ENCODE data around the gene SPTLC1. TPM values are rescaled to one million over a fixed set of nuclear protein-coding genes. Genes with fewer than 3 reads are reported as not detected.
"Not testable (repeated sequence)": the region's sequence is repeated elsewhere in the genome, so short reads cannot be mapped to it uniquely, and the experiment has no call there.

SPTLC1 gene
- total RNA-seq, 1 experiment from 2014 or later = 68.0 TPM

DNA sequence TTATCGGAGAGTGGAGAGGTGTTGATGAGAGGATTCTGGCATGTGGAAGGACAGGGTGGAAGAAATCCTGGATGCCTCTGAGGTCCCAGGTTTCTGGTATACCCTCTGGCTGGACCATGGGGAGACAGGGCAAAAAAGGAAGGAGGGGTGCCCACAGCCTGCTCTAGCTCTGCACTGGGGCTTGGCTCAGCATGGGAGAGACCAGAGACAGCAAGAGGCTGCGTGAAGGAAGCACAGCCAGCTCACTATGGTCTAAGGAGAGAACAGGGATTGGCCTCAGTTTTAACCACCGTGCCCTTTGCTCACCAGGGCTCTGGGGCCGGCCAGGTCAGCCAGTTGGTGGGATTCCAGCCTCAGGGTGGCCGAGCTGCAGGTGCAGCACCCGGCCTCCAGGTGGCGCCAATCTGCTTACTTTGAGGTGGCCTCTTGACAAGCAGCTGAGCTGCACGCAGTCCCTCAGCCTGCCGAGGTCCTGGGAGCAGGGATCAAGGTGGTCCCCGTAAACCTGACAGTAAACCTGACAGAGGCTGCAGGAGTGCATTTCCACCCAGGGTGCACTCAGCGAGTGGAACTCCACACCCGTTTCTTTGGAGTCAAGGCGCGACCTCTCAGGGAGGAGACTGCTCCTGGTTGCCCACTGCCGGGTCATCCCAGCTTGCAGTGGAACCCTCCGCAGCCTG, 25.0 kb upstream of the SPTLC1 start:
- TF ChIP-seq, protein P1, sequence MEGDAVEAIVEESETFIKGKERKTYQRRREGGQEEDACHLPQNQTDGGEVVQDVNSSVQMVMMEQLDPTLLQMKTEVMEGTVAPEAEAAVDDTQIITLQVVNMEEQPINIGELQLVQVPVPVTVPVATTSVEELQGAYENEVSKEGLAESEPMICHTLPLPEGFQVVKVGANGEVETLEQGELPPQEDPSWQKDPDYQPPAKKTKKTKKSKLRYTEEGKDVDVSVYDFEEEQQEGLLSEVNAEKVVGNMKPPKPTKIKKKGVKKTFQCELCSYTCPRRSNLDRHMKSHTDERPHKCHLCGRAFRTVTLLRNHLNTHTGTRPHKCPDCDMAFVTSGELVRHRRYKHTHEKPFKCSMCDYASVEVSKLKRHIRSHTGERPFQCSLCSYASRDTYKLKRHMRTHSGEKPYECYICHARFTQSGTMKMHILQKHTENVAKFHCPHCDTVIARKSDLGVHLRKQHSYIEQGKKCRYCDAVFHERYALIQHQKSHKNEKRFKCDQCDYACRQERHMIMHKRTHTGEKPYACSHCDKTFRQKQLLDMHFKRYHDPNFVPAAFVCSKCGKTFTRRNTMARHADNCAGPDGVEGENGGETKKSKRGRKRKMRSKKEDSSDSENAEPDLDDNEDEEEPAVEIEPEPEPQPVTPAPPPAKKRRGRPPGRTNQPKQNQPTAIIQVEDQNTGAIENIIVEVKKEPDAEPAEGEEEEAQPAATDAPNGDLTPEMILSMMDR (IDR thresholded peaks at IDR 0.05; ENCODE audit: unreplicated experiment) = peak; percentile 91
- peak overlapping the region; percentile 35 for H3K4me3 Mint-ChIP-seq (ENCODE audit: unreplicated experiment)
- H3K27ac Mint-ChIP-seq (ENCODE audit: low read depth, unreplicated experiment) = no peak overlapping the region
- intact Hi-C loops (cut with micrococcal nuclease) = loop anchor here (2.0 to 10.0 kb wide), 3 partner anchors 65 to 651 kb away; no protein-coding TSS in a partner anchor
- H3K27me3 Mint-ChIP-seq (ENCODE audit: insufficient read depth, unreplicated experiment) = no peaks in the 10 kb centered on the region
- POLR2A ChIA-PET = interaction anchor here (0.6 to 2.0 kb wide), 6 partner anchors 23 to 305 kb away, joined by 3 to 12 read pairs (median 4); no protein-coding TSS in a partner anchor
- H3K4me1 Mint-ChIP-seq (ENCODE audit: insufficient read depth, unreplicated experiment) = peaks cover 15% of the 10 kb centered on the region
- CTCF ChIA-PET = interaction anchor here (0.6 to 6.7 kb wide), 47 partner anchors 8 to 1396 kb away, joined by 3 to 153 read pairs (median 5); partner anchors contain the start of genes CENPP and IARS1
- no TSS peak for BruUV-seq (replicated peaks)
- DNase-seq (ENCODE audit: unreplicated experiment) = peak; percentile 72
- H3K36me3 Mint-ChIP-seq (ENCODE audit: insufficient read depth, unreplicated experiment) = no peaks in the 10 kb centered on the region
- no peaks in the 10 kb centered on the region for H3K9me3 Mint-ChIP-seq (ENCODE audit: unreplicated experiment)

DNA sequence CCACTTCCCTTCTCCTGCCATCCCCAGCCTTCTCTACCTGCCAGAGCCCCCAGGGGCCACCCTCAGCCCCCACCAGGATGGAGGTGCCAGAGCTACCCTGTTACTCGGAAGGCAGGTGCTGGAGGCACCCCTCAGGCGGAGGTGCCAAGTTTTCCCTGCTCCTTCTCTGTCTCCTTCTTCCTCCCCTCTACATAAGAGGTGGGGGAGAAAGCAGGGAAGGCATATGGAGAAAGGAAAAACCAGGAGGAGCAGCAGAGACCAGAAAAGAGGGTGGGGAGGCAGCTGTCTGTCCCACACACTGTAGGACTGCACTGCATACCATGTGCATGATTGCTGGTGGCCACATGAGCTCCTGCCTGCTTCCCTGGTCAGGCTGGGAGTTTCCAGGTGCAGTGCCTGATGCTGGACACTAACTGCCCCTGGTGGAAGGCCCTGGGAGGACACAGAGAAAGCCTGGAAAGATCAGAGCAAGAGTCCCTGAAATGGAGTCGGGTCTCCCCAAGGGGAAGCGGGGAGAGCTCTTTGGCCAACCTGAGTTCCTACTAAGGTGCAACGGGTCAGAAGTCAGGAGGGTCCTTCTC, 23.8 kb upstream of the SPTLC1 start:
- not testable (repeated sequence) for H3K36me3 Mint-ChIP-seq (ENCODE audit: insufficient read depth, unreplicated experiment); H3K27ac Mint-ChIP-seq (ENCODE audit: low read depth, unreplicated experiment); H3K4me3 Mint-ChIP-seq (ENCODE audit: unreplicated experiment); BruUV-seq (replicated peaks); H3K27me3 Mint-ChIP-seq (ENCODE audit: insufficient read depth, unreplicated experiment); H3K9me3 Mint-ChIP-seq (ENCODE audit: unreplicated experiment)
- peak; percentile 36 for DNase-seq (ENCODE audit: unreplicated experiment)
- intact Hi-C loops (cut with micrococcal nuclease) = loop anchor here (1.0 to 10.0 kb wide), 4 partner anchors 154 to 496 kb away; partner anchors contain the start of gene IARS1
- H3K4me1 Mint-ChIP-seq (ENCODE audit: insufficient read depth, unreplicated experiment) = peaks cover 19% of the 10 kb centered on the region
- TF ChIP-seq, protein P1 (IDR thresholded peaks at IDR 0.05; ENCODE audit: unreplicated experiment) = peak; percentile 33
- ChIA-PET POLR2A (interaction anchor here (0.6 to 2.0 kb wide), 5 partner anchors 8 to 153 kb away, joined by 3 to 12 read pairs (median 3); no protein-coding TSS in a partner anchor), CTCF (interaction anchor here (0.5 to 6.7 kb wide), 45 partner anchors 10 to 652 kb away, joined by 3 to 153 read pairs (median 5); partner anchors contain the start of genes CENPP and IARS1)

DNA sequence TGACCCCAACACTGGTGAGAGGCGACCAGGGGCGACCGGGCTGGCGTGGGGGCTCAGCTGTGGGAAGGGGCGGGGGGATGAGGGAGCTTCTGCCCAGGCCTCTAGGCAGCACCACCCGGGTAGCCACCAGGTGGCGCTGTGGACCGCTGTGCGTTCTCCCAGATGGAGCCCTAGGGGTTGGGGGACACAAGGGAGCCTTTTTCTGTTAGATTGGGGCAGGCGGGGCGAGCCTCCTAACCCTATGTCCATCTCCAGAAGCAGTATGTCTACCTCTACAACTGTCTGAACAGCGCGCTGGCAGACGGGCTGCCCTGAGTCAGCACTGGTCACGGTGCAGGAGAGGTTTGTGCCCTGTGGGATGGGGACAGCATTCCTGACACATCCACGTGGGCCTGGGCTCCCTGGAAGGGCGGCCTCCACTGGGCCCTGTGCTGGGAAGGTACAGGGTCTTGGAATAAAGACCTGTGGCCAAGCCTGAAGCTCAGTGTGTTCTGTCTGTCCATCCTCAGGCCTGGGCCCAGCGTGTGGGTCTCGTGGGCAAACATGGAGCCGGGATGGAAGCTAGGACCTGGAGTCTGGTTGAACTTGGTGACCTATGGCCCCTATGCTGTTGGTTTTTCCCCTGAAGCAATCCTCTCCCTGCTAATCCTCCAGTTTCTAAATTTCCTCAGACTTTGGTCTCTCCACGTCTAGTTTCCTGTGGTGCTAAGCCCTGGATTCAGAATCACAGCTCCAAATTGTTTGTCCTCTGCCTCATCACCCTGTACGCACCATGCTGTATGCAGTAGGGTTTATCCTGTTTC, 23.1 kb upstream of the SPTLC1 start:
- TF ChIP-seq, protein P1 (IDR thresholded peaks at IDR 0.05; ENCODE audit: unreplicated experiment) = peak; percentile 96
- ChIA-PET POLR2A (interaction anchor here (0.6 to 1.4 kb wide), 7 partner anchors 9 to 218 kb away, joined by 3 to 6 read pairs (median 3); no protein-coding TSS in a partner anchor), CTCF (interaction anchor here (0.6 to 6.7 kb wide), 52 partner anchors 7 to 968 kb away, joined by 3 to 153 read pairs (median 5); partner anchors contain the start of gene IARS1)
- intact Hi-C loops (cut with micrococcal nuclease) = loop anchor here (1.0 to 10.0 kb wide), 4 partner anchors 155 to 496 kb away; partner anchors contain the start of gene IARS1
- no peak overlapping the region for H3K27ac Mint-ChIP-seq (ENCODE audit: low read depth, unreplicated experiment)
- no peaks in the 10 kb centered on the region for H3K36me3 Mint-ChIP-seq (ENCODE audit: insufficient read depth, unreplicated experiment)
- H3K27me3 Mint-ChIP-seq (ENCODE audit: insufficient read depth, unreplicated experiment) = no peaks in the 10 kb centered on the region
- BruUV-seq (replicated peaks) = no TSS peak
- no peak overlapping the region for H3K4me3 Mint-ChIP-seq (ENCODE audit: unreplicated experiment)
- H3K4me1 Mint-ChIP-seq (ENCODE audit: insufficient read depth, unreplicated experiment) = peaks cover 24% of the 10 kb centered on the region
- peak; percentile 68 for DNase-seq (ENCODE audit: unreplicated experiment)
- H3K9me3 Mint-ChIP-seq (ENCODE audit: unreplicated experiment) = no peaks in the 10 kb centered on the region

All from MCF 10A (cell line).